ENCODE data around the gene RAB33A. TPM values are rescaled to one million over a fixed set of nuclear protein-coding genes. Genes with fewer than 3 reads are reported as not detected.
A peak's percentile ranks its signal among the peaks of the same experiment; 100 is the strongest.

The RAB33A gene
- total RNA-seq (under 1 TPM in 2 of 4 donors, not detected in 2; 0.21 to 0.30 TPM), polyA plus RNA-seq (under 1 TPM; 0.03 to 0.16 (median 0.13) TPM)
- long read RNA-seq, donor 1 = 0 reads
- long read RNA-seq, donor 2 = 0 reads

- ATAC-seq = peak; percentile 13 to 65 (median 40)
- peaks cover 0 to 4% (median 0%) of the 10 kb centered on the region in 3 donors for H3K27me3 ChIP-seq (ENCODE audit: insufficient read depth in 3 of 3, low read length in 2 of 3)
- H3K4me3 ChIP-seq = peak within 1 kb of the TSS; percentile 64
- H3K9me3 ChIP-seq = no peaks in the 10 kb centered on the region
- peak in 1 of 2 donors; percentile 21 for DNase-seq
- TF ChIP-seq, protein P1, sequence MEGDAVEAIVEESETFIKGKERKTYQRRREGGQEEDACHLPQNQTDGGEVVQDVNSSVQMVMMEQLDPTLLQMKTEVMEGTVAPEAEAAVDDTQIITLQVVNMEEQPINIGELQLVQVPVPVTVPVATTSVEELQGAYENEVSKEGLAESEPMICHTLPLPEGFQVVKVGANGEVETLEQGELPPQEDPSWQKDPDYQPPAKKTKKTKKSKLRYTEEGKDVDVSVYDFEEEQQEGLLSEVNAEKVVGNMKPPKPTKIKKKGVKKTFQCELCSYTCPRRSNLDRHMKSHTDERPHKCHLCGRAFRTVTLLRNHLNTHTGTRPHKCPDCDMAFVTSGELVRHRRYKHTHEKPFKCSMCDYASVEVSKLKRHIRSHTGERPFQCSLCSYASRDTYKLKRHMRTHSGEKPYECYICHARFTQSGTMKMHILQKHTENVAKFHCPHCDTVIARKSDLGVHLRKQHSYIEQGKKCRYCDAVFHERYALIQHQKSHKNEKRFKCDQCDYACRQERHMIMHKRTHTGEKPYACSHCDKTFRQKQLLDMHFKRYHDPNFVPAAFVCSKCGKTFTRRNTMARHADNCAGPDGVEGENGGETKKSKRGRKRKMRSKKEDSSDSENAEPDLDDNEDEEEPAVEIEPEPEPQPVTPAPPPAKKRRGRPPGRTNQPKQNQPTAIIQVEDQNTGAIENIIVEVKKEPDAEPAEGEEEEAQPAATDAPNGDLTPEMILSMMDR (IDR thresholded peaks at IDR 0.05) = no peak
- intact Hi-C loops (cut with DNase I) = loop anchor here in 1 of 2 donors (5.0 kb wide), 1 partner anchor 74 kb away; no protein-coding TSS in a partner anchor
- no peaks in the 10 kb centered on the region for H3K36me3 ChIP-seq (ENCODE audit: insufficient read depth in 1 of 2, low read depth in 1 of 2)
- H3K4me1 ChIP-seq = no peaks in the 10 kb centered on the region
- 0 to 47% (median 1%) methylated on average over 12 to 58 of the region's 61 CpGs for WGBS, 3 donors
- H3K27ac ChIP-seq = no peak within 1 kb of the TSS
Measured at GRCh38 chrX:130171446-130172126, at the start of gene RAB33A. TSS of gene RAB33A (plus strand) at chrX:130171962. CDS start at chrX:130172063, 101 bp downstream.

- ATAC-seq = no peak
- WGBS, 3 donors = 60 to 85% (median 81%) methylated on average over 4 of the region's 4 CpGs
- intact Hi-C loops (cut with DNase I) = no loop called here
- DNase-seq = no peak
- Histone ChIP-seq H3K27me3 (ENCODE audit: insufficient read depth in 3 of 3, low read length in 2 of 3) (no peaks in the 10 kb centered on the region), H3K4me3 (no peak overlapping the region), H3K36me3 (ENCODE audit: insufficient read depth in 1 of 2, low read depth in 1 of 2) (peaks cover 2 to 28% of the 10 kb centered on the region in 2 donors), H3K9me3 (no peaks in the 10 kb centered on the region), H3K27ac (no peak overlapping the region), H3K4me1 (no peaks in the 10 kb centered on the region)
- TF ChIP-seq, protein P1 (IDR thresholded peaks at IDR 0.05) = no peak
Measured at GRCh38 chrX:130124577-130124976, 47.2 kb upstream of the RAB33A start.

DNA sequence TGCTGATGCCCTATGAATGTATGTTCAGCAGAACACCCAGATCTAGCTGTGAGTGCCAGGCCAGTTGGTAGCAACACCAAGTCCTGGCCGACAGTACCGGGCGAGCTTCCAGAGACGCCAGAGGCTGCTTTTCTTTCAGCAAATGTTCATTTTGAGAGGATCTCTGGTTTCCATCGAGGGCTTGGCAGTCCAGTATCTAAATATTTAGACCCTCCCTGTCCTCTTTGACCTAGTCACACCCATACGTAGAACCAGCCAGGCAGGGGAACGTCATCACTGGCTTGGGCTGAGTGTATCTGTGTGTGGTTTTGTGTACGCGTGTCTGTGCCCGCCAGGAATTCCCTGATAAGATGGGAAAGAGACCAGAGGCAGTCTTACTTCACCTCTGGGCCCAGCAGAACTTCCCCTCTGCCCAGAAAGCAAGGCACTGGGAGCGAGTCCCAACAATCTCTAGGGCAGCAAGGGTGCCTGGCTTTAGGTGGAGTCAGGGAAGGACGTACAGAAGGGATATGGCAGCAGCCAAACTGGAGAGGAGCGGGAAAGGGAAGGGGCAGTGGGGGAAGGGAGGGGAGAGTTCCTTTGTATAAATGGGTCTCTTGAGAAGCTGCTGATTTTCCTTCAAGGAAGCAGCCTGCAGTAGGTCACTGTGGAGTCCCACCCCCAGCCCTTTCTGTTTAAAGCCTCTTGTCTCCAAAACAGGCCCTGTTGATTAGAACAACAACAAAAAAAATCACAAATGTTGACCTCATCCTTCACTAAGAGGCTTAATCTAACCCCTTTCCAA, 46.5 kb upstream of the RAB33A start:
- H3K27ac ChIP-seq = peak overlapping the region; percentile 31
- WGBS, 3 donors = 17 to 44% (median 25%) methylated on average over 13 of the region's 13 CpGs
- ATAC-seq = peak in 3 of 4 donors; percentile 38 to 45 (median 43)
- intact Hi-C loops (cut with DNase I) = no loop called here
- no peaks in the 10 kb centered on the region for H3K9me3 ChIP-seq
- H3K4me3 ChIP-seq = no peak overlapping the region
- TF ChIP-seq, protein P1 (IDR thresholded peaks at IDR 0.05) = no peak
- H3K36me3 ChIP-seq (ENCODE audit: insufficient read depth in 1 of 2, low read depth in 1 of 2) = peaks cover 3 to 35% of the 10 kb centered on the region in 2 donors
- H3K4me1 ChIP-seq = no peaks in the 10 kb centered on the region
- DNase-seq = peak; percentile 35 to 56
- H3K27me3 ChIP-seq (ENCODE audit: insufficient read depth in 3 of 3, low read length in 2 of 3) = no peaks in the 10 kb centered on the region

GRCh38 chrX:130130990-130131389, 40.8 kb upstream of the RAB33A start:
- WGBS, 3 donors = 75 to 93% (median 81%) methylated on average over 5 of the region's 5 CpGs
- Histone ChIP-seq H3K27ac (no peak overlapping the region), H3K36me3 (ENCODE audit: insufficient read depth in 1 of 2, low read depth in 1 of 2) (peaks cover 10 to 84% of the 10 kb centered on the region in 2 donors), H3K4me1 (no peaks in the 10 kb centered on the region), H3K4me3 (no peak overlapping the region), H3K9me3 (no peaks in the 10 kb centered on the region), H3K27me3 (ENCODE audit: insufficient read depth in 3 of 3, low read length in 2 of 3) (no peaks in the 10 kb centered on the region)
- intact Hi-C loops (cut with DNase I) = no loop called here
- ATAC-seq (no peak), DNase-seq (no peak)
- TF ChIP-seq, protein P1 (IDR thresholded peaks at IDR 0.05) = no peak

Data from psoas muscle (tissue), 8 donors.